Vagina (tissue), 2 donors: ENCODE data around the gene ZNF547. TPM values are rescaled to one million over a fixed set of nuclear protein-coding genes. Genes with fewer than 3 reads are reported as not detected.

Experiments
- DNase-seq, 2 donors: peaks; one replicate each; pipeline ENCODE4 v3.0.0-alpha.2; 2017; ENCODE audit errors: extremely low spot score in 2 of 2
- H3K27ac ChIP-seq: fragments of 200-600 bp; sonication (generic); one replicate; pipeline ENCODE4 v1.5.1; 2019
- H3K27me3 ChIP-seq: fragments of 200-600 bp; sonication (generic); one replicate; pipeline ENCODE4 v1.5.1; 2019
- H3K36me3 ChIP-seq, 2 donors: fragments of 200-600 bp; sonication (generic); one replicate each; pipeline ENCODE4 v1.5.1; 2017 to 2019
- H3K4me1 ChIP-seq: fragments of 200-600 bp; sonication (generic); one replicate; pipeline ENCODE4 v1.5.1; 2019
- H3K4me3 ChIP-seq, 2 donors: fragments of 200-600 bp; sonication (generic); 1 replicate in 1 of 2; 2 replicates in 1 of 2; pipeline ENCODE4 v1.5.1; 2016 to 2019
- H3K9me3 ChIP-seq: fragments of 200-600 bp; sonication (generic); one replicate; pipeline ENCODE4 v1.5.1; 2019
- POLR2A ChIP-seq, 2 donors: fragments of 450-650 bp; IDR thresholded peaks; one replicate each; pipeline ENCODE4 v1.6.1; 2017; ENCODE audit warnings: antibody characterized with exemption in 2 of 2, mild to moderate bottlenecking in 2 of 2, moderate library complexity in 2 of 2
- POLR2AphosphoS5 ChIP-seq, 2 donors: sonication (generic); formaldehyde crosslinking; IDR thresholded peaks; one replicate each; pipeline ENCODE4 v1.9.0; 2017; ENCODE audit warnings: antibody characterized with exemption in 2 of 2, mild to moderate bottlenecking in 2 of 2, low read depth in 1 of 2; ENCODE audit not compliant: insufficient read depth in 1 of 2
- intact Hi-C: fragments of 100-400 bp; cut with DNase I; formaldehyde crosslinking; loops from one replicate; pipeline ENCODE4 v1.15.1; 2023
- total RNA-seq: library from RNA; depleted of rRNA; stranded (reverse); fragments of >200 nt; gene quantifications from one replicate; pipeline ENCODE4 v1.2.3, GENCODE V29; 2016
- TF ChIP-seq, protein P1 (sequence below), 3 experiments: fragments of 450-650 bp in 2 of 3; fragments of 200-600 bp in 1 of 3; sonication (generic) in 1 of 3; IDR thresholded peaks; one replicate each; pipeline ENCODE4 v1.5.1; 2017 to 2019; ENCODE audit warnings: antibody characterized with exemption in 3 of 3, mild to moderate bottlenecking in 2 of 3, moderate library complexity in 2 of 3

The ZNF547 gene
- total RNA-seq, 1 donor from 2014 or later = 3.2 TPM

GRCh38 chr19:57410877-57411671, 47.7 kb downstream of the ZNF547 start, which contains the start of gene ZNF17:
ZNF17 (plus strand) TSS chr19:57411161; CDS start chr19:57413616, 2,455 bp downstream.
- H3K4me1 ChIP-seq = peaks cover 19% of the 10 kb centered on the region
- H3K27ac ChIP-seq = peak within 1 kb of the TSS; percentile 2
- intact Hi-C loops = no loop called here
- H3K27me3 ChIP-seq = no peaks in the 10 kb centered on the region
- peak in 1 of 2 donors; percentile 92 for DNase-seq
- H3K9me3 ChIP-seq = peaks cover 4% of the 10 kb centered on the region
- TF ChIP-seq, protein P1, sequence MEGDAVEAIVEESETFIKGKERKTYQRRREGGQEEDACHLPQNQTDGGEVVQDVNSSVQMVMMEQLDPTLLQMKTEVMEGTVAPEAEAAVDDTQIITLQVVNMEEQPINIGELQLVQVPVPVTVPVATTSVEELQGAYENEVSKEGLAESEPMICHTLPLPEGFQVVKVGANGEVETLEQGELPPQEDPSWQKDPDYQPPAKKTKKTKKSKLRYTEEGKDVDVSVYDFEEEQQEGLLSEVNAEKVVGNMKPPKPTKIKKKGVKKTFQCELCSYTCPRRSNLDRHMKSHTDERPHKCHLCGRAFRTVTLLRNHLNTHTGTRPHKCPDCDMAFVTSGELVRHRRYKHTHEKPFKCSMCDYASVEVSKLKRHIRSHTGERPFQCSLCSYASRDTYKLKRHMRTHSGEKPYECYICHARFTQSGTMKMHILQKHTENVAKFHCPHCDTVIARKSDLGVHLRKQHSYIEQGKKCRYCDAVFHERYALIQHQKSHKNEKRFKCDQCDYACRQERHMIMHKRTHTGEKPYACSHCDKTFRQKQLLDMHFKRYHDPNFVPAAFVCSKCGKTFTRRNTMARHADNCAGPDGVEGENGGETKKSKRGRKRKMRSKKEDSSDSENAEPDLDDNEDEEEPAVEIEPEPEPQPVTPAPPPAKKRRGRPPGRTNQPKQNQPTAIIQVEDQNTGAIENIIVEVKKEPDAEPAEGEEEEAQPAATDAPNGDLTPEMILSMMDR (IDR thresholded peaks at IDR 0.05) = no peak
- TF ChIP-seq POLR2AphosphoS5 (IDR thresholded peaks at IDR 0.05; ENCODE audit: insufficient read depth in 1 of 2, low read depth in 1 of 2) = peak; percentile 74 to 97
- no peak for TF ChIP-seq POLR2A (IDR thresholded peaks at IDR 0.05)
- peak within 1 kb of the TSS; percentile 81 to 85 for H3K4me3 ChIP-seq
- peaks cover 0 to 39% of the 10 kb centered on the region in 2 donors for H3K36me3 ChIP-seq

DNA sequence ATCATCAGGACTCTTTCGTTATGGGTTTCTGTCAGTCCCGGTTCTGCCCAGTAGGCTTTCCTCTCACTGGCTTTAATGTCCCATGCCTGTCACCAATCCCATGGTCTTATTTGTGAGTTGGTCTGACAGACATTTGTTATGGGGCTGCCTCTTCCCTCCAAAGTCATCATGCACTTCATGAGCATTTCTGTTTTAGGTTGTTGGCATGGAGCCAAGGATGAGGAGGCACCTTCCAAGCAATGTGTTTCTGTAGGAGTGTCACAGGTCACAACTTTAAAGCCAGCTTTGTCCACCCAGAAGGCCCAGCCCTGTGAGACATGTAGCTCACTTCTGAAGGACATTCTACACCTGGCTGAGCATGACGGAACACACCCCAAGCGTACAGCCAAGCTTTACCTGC, 56.1 kb downstream of the ZNF547 start:
- intact Hi-C loops = no loop called here
- Histone ChIP-seq H3K36me3 (peaks cover 8 to 78% of the 10 kb centered on the region in 2 donors), H3K27ac (no peak overlapping the region), H3K4me1 (no peaks in the 10 kb centered on the region), H3K27me3 (no peaks in the 10 kb centered on the region), H3K9me3 (peaks cover 63% of the 10 kb centered on the region), H3K4me3 (no peak overlapping the region)
- no peak for TF ChIP-seq POLR2A (IDR thresholded peaks at IDR 0.05)
- no peak for TF ChIP-seq POLR2AphosphoS5 (IDR thresholded peaks at IDR 0.05; ENCODE audit: insufficient read depth in 1 of 2, low read depth in 1 of 2)
- no peak for DNase-seq

GRCh38 chr19:57421037-57421436, 57.7 kb downstream of the ZNF547 start:
- Histone ChIP-seq H3K27me3 (no peaks in the 10 kb centered on the region), H3K4me1 (no peaks in the 10 kb centered on the region), H3K27ac (no peak overlapping the region), H3K9me3 (peaks cover 63% of the 10 kb centered on the region), H3K4me3 (peak overlapping the region in 1 of 2 donors; percentile 6), H3K36me3 (peaks cover 8 to 62% of the 10 kb centered on the region in 2 donors)
- DNase-seq = no peak
- TF ChIP-seq POLR2AphosphoS5 (IDR thresholded peaks at IDR 0.05; ENCODE audit: insufficient read depth in 1 of 2, low read depth in 1 of 2) (no peak), POLR2A (IDR thresholded peaks at IDR 0.05) (no peak)
- TF ChIP-seq, protein P1 (IDR thresholded peaks at IDR 0.05) = no peak
- intact Hi-C loops = no loop called here

Other genes with a start within 250 kb of the ZNF547 start
- not detected for gene USP29, start 243.6 kb upstream of the ZNF547 start, total RNA-seq
- gene ZIM3, start 218.3 kb upstream of the ZNF547 start, total RNA-seq = not detected
- not detected for gene DUXA, start 196.1 kb upstream of the ZNF547 start, total RNA-seq
- gene ZNF264, start 172.1 kb upstream of the ZNF547 start, total RNA-seq = 25.0 TPM
- 0.74 TPM for gene AURKC, start 132.5 kb upstream of the ZNF547 start, total RNA-seq
- 18.2 TPM for gene ZNF805, start 122.9 kb upstream of the ZNF547 start, total RNA-seq
- gene ZNF460, start 83.1 kb upstream of the ZNF547 start, total RNA-seq = 76.1 TPM
- gene ZNF543, start 43.1 kb upstream of the ZNF547 start, total RNA-seq = 6.9 TPM
- gene ZNF304, start 12.3 kb upstream of the ZNF547 start, total RNA-seq = 5.9 TPM
- gene TRAPPC2B, start within 50 bp of the ZNF547 start, total RNA-seq = 8.6 TPM
- gene ZNF548, start 26.3 kb downstream of the ZNF547 start, total RNA-seq = 17.2 TPM
- gene ZNF17, start 47.6 kb downstream of the ZNF547 start, total RNA-seq = 18.4 TPM
- gene ZNF749, start 71.8 kb downstream of the ZNF547 start, total RNA-seq = 5.2 TPM
- gene VN1R1, start 93.6 kb downstream of the ZNF547 start, total RNA-seq = 0.49 TPM
- 6.9 TPM for gene ZNF772, start 114.0 kb downstream of the ZNF547 start, total RNA-seq
- gene ZNF419, start 124.2 kb downstream of the ZNF547 start, total RNA-seq = 16.0 TPM
- 13.8 TPM for gene ZNF773, start 136.4 kb downstream of the ZNF547 start, total RNA-seq
- 4.9 TPM for gene ZNF549, start 163.8 kb downstream of the ZNF547 start, total RNA-seq
- 8.1 TPM for gene ZNF550, start 196.3 kb downstream of the ZNF547 start, total RNA-seq
- 3.9 TPM for gene ZNF416, start 215.4 kb downstream of the ZNF547 start, total RNA-seq
- gene ZIK1, start 220.6 kb downstream of the ZNF547 start, total RNA-seq = 4.4 TPM
- 0.74 TPM for gene ZNF530, start 236.3 kb downstream of the ZNF547 start, total RNA-seq